NK-92 (cell line): ENCODE data around the gene FSIP1.

ENCODE experiments used
- DNase-seq: peaks from one replicate; lab custom pipeline; 2025; ENCODE audit not compliant: unreplicated experiment; lab: John Stamatoyannopoulos, UW

FSIP1 gene

DNA sequence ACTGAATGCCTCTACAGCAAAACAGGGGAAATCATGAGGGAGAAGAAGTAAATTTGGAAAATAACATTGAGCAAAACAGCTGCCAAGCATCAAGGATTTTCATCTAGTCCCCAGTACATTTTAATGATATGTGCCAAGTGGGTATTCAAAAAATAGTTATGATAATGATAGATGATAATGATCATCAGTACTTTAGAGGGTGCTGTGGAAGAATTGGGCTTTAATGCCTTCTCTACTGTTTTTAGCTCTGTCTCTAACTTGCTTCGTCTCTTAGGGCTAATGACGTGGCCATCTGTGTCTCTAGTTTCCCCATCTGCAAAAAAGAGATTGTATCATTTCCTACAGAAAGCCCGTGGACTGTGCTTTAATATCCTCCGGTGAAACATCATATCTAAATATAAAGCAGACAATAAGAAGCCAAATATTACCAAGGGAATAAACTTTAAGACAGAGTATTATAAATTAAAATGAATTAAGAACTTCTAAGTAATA, 10.2 kb upstream of the FSIP1 start:
- no peak for DNase-seq

DNA sequence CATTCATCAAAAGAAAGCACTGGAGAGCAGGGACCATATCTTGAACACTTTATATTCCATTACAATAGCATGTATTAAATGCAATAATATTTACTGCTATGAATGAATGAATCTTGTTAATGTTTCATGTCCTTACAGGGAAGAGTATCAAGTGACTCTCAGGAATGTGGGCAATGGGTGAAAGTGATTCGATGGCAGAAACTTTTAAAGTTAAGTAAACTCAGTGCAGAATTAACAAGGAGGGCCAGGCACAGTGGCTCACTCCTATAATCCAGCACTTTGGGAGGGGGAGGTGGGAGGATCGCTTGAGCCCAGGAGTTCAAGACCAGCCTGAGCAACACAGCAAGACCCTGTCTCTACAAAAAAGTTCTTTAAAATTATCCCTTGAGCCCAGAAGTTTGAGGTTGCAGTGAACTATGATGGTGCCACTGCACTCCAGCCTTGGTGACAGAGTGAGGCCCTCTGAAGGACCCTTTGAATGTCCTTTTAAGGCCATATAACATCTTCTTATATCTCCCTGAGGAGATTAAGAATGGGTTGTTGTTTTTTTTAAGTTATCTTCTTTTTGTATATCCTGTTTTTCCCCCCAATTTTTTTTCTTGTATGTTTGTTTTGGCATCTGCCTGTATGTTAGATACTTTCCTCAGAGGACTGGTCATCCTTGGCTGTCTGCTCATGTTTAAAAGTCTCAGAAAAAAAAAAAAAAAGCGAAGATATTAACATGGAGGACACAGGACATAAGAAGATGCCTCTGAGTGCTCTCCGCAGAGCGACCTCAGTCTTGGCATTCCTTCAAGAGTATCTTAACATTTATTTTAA, 9.6 kb upstream of the FSIP1 start:
- DNase-seq: no peak

DNA sequence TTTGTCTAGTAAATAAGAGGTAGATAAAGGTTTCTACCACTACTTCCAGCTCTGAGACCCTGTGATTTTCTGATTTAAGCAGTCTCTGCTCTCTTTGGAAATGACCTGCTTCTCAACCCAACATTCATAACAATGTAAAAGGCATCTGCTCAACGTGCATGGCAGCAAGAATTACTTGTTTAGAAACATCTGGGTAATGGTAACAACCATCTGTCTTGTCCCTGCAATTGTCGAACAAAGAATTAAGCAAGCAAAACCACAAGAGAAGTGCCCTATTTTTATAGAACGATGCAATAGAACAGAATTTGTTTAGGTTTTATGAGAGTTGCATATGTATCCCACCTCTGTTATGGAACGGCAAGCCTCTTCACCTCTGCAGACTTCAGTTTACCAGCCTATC, 7.1 kb upstream of the FSIP1 start:
- DNase-seq: no peak

DNA sequence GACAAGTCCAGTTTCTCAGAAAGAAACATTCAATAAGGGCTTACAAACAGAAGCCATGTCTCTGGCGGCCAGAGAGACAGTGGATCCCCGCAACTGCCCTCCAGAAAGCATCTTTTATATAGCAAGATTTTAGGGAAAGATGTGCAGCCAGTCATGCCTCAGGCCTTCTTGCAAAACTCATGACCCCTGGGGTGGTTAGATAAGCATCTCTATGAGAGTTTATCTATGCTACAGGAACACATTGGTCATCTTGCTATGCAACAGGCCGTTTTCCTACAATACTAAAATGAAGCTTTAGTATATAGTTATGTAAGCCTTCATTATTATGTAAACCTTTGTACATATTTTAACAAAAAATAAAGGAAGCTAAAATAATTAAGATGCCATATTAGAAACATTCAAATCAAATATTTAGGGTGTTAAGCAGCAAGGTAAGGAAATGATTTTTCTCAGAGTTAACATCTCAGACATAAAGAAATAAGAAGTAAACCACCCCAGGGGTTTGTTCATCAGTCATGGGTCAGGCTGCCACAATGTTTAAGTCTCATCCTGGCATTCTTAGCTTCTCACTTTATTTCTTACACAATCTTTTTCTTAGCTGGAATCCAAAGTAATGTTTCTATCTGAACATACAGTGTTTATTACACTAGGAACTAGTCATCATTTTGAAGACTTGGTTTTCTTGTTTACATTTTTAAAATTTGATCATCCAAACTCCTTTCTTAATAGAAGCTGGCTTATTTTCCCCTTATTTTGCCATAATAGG, 6.3 kb upstream of the FSIP1 start:
- no peak for DNase-seq

DNA sequence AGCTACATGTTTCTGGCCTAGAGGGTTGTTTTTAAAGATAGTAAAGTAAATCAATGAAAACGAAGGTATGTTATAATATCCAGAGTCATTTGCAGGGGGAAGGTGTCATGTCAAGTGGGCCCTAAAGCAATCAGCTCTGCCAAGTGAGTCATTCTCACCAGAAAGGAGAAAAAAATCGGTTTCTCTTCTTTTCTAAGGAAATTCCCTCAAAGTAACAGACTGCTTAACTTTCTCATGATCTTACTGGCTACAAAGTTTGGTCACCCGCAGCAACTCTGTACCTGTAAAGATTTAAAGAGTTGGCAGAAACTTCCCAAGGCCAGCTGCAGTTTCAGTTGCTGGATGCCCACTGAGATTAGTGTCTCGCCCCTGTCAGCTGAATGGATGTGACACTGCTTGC, 5.5 kb upstream of the FSIP1 start:
- no peak for DNase-seq

DNA sequence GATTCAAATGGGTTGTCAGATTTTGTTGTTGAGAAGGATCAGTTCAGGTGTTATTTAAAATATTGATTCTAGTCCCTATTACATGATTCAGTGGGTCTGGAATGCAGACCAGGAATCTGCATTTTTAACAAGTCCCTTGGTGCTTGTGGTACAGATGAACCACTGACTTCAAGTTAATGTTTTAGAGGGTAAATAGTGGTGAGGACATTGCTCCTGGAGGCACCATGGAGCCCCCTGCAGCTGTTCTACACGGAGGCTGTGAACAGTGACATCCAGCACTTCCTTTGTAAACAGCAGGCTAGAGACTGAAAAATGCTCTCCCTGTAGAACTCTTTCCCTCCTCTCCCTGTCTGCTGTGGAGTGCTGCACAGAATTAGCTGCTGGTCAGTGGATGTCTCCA, 4.8 kb upstream of the FSIP1 start:
- no peak for DNase-seq

DNA sequence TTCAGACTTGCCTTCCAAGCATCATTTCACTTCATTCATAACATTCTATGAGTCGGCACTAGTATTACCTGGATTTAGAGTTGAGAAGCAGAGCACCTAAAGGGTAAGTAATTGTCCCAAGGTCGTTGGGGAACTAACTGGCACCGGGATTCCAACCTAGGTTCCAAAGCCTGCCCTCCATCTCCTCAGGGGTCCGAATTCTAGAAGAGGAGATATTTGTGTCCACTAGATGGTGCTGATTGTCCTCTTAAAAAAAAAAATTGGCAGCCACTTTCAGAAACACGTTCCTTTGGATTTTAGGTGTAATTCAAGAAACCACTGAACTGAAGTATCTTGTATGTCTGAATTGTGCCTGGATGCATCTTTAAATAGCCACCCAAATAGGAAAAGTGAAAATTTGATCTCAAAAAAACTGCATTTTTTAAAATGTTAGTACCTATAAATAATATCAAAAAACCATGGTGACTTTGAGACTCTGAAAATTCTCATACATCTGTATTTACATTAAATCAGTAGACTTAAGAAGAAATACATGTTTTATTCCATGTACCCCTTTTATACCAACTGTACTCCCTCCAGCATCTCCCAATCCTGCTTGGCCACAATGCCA, 3.9 kb upstream of the FSIP1 start:
- no peak for DNase-seq

DNA sequence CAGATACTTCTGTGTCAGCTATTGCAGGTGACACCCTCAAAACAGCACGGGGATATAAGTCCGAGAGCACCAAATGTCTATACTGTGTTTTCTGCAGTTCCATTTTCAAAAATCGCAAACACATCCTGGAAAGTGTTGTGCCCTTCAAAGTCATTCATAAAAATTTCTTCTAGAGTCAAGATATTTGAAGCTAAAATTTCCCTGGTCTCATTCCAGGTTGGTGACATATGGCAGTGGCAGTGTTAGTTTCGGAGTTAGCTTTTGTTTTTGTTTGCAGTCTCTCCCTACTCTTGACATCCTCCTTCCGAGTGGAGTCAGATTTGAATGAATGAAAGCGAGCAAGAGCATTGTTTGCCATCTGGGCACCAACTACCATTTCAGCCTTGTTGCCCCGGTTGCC, 3.2 kb upstream of the FSIP1 start:
- no peak for DNase-seq

DNA sequence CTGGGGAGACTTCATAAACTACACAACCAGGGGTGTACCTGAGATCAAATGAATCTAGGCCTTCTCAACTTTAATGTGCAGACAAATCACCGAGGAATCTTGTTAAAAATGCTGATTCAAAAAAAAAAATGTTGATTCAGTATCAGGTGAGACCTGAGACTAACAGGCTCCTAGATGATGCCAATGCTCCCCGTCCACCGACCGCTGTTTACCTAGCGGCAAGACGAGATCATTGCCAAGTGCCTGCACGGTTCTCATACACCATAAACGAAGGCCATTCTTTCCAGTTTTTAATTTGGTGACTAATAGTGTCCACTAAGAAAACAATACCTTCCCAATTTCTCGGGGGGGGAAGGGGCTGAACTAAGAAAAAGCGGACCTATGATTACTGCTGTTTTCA, 2.5 kb upstream of the FSIP1 start:
- no peak for DNase-seq

DNA sequence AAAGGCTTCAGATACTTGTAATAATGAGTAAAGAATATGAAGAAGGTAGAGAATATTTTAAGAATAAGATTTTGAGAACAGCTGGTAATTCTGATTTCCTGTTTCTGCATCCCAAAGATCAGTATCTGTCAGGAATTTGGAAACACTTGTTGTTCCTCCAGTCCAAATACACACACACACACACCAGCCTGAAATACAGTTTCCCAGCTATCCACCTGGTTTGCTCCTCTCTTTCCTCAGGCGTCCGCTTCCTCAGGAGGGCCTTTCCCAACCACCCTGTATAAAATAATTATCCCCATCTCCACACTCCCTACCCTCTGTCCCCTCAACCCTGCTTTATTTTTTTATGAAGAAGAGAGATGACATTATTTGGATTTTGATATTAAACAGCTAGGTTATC, 2.0 kb upstream of the FSIP1 start:
- no peak for DNase-seq

DNA sequence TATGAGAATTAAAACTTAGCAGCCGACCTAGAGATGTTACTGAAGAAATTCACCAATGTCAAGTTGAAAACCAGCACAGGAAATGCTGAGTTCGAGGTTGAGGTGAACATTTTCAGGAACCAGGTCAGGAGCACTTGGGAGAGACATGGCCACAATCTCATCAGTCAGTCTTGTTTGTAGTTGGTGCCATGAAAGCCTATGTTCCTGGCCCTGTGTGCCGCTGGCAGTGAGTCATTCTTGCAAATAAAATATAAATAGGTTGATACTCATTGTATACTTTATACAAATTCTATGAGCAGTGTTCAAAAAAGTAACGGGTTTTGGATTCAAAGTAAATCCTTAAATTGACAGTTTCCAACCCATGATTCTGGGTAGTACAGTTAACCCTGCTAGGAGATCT, 1.5 kb upstream of the FSIP1 start:
- no peak for DNase-seq

DNA sequence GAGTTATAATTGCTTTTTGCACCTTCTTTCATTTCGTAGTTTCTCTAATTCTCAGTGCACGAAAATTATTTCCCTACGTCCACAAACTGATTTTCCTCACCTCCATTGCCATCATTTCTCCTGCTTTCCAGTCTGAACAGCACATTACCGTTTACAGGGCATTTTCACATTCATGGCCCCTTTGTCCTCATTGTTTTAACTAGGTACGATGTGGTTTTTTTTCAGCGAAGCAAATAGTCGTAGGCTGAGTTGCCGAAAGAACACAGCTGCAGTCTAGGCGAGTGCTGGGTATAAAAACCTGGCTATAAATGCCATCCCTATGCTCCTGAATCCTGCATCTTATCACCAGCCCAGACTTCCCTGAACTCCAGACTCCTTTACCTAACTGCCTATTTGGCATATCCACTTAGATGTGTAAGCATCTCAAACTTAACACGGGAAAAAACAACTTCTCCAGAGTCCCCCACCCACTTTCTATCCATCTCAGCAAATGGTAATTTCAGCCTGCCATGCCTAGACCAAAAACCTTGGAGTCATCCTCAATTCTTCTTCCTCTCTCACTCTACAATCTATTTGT, 691 bp upstream of the FSIP1 start:
- DNase-seq: no peak

DNA sequence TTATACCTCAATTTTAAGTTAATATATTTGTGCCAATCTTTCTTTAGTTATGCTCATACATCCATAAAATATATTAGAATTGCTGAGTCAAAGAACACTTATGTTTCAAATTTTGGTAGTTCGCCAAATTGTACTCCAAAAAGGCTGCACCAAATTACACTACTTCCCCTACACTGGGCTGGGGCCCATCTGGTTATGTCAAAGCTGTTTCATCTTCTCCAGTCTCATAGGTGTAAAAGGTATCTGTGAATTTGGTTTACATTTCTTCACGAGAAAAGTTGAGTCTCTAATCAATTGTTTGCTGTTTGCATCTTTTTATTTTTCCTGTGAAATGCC, 706 bp downstream of the FSIP1 start:
- no peak for DNase-seq

DNA sequence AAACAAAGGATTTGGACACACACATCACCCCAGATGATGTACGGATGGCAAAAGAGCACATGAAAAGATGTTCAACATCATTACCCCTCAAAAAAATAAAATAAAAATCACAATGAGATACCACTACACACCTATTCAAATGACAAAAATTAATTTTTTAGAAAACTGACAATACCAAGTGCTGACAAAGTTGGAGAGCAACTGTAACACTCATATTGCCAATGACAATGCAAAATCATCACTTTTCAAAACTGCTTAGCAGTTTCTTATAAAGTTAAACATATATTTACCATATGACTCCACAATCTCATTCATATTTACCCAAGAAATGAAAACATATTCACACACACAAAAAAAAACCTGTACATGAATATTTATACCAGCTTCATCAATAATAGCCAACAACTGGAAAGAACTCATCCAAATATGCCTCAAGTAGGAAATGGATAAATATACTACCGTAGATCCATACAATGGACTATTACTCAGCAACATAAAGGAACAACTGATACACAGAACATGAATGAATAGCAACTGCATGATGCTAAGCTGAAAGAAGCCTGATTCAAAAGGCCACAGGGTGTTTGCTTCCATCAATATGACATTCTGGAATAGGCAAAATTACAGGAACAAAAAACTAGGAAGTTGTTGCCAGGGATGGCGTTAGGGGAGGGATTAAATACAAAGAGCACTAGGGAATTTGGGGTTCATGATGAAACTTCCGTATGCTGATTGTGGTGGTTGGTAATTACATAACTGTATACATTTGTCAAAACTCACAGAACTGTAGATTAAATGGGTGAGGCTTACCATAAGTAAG, 1.3 kb downstream of the FSIP1 start:
- DNase-seq: no peak

DNA sequence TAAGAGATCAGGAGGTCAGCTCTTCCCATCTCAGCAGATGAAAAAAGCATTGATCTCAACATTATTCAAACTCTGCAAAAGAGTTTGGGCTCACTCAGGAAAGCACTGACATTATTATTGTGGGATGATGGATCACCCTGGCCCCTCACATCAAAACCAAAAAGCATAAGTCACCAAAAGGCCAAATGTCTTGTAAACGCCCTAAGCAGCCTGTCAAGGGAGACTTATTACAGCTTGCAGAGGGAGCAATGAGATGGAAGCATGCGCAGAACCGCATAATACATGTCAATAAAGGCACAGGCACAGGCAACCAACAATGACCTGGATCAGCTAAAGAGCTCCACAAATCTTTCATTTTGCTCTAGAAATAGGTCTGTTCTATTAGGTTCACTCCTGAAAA, 4.6 kb downstream of the FSIP1 start:
- no peak for DNase-seq

DNA sequence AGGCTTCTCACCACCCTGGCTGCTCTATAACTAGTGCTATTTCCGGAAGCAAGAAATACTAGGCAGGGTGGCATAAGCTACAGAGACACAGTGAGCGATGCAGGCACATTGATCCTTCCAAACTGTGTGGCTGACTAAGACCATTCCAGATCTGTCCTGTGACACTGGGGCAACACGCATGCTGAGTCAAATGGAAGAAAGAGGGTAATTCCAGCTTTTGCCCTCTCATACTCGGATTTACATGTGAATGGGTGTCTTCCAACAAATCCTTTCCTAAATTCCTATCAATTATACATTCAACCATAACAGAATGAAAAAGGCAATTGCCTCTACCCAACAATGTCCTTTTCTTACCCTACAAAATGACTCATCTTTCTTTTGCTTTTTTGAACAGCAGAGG, 5.1 kb downstream of the FSIP1 start:
- DNase-seq: no peak

DNA sequence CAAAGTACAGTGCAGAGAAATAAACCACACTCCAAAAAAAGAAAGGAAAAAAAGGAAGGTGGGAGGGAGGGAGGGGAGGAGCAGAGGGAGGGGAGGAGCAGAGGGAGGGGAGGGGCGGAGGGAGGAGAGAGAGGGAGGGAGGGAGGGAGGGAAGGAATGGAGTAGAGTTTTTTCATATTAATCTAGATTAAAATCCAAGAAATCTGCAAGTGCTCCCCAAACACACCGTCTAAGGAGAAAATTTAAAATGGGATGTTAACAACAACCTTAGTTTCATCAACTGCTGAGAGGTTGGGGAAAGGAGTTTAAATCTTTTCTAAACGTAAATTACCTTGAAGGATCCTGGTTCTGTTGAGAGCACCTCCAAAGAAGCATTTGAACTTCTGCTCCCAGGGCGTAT, 6.6 kb downstream of the FSIP1 start:
- no peak for DNase-seq

DNA sequence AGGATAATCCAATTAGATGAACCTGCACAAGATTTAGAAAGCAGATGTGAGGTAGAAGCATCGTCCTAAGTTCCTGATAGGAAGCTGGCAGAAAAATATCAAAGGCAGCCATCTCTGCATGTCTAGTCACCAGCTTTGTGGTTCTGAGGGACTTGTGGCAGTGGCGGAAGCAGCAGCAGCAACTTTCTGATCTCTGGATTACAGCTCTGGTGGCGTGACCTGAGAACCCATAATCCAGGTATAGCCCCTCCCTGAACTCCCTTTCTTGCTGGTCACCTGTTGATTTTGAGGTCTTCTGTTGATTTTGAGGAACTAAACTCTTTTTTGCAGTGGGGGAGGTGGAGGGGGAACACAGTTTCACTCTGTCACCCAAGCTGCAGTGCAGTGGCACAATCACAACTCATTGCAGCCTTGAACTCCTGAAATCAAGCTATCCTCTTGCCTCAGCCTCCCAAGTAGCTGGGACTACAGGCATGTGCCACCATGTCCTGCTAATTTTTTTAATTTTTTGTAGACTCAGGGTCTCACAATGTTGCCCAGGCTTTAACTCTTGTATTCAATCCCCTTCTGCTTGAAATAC, 7.9 kb downstream of the FSIP1 start:
- DNase-seq: no peak

DNA sequence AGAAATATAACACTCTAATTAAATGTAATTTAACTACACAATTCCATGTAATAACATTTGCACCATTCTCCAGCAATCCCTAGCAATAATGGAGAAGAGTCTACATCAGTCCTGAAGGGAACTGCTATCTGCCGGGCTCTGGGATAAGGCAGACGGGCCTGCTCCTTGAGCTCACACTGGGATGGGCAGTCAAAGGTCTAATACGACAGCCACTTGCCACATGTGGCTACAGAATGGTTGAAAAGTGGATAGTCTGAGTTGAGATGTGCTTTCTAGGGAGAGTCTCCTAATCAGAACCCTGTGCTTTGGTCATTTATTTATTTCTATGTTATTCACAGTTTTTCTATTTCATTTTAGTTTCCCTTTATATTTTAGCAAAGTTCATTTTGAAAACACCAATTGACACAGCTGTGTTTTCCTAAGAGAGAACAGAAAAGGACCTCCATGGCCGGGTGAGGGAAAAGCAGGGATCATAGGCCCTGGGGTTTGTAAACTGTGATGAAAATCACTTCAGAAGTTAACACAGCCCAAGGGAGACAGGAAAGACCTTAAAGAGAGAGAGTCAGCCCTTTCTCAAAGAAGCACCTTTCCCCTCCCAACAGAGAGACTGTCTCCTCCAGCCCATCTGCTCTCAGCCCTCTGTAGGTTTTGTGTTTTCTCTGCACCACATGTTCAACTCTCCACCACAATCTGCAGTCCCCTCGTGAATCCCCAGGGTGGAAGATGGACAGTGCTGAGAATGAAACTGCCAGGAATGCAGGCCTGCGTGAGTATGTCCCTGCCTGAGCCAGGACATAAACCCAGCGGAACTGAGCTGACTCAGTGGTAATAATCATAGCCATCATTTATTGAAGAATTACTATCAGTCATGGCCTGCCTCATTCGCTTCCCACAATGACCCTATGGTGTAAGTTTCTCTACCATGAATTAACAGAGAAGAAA, 11.6 kb downstream of the FSIP1 start:
- DNase-seq: no peak

DNA sequence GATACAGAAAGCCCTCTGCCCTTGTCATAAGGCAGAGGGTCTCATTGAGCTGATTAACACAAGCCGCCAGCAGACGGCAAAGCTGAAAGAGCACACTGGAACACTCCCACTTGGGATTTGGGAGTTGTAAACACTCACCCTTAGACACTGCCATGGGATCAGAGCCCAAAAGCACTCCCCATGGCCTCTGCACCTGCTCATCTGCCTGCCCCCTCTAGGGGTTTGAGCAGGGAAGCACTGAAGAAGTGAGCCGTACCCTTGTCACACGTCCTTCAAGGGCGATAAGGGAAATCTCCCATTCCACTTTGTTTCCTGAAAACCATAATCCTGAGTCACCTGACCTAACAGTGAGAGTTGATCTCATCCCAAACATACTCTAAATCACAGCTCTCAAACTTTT, 14.7 kb downstream of the FSIP1 start:
- DNase-seq: no peak
